Hepatocyte (in vitro differentiated cells): ENCODE measurements around the gene MRPS22.

Source experiments
- CTCF ChIP-seq: fragments of 200-600 bp; sonication (generic); IDR thresholded peaks from 2 replicates; pipeline ENCODE4 v1.5.1; 2016; ENCODE audit warnings: antibody characterized with exemption, mild to moderate bottlenecking; ENCODE audit not compliant: poor library complexity
- EZH2 ChIP-seq: fragments of 200-600 bp; sonication (generic); IDR thresholded peaks from 2 replicates; pipeline ENCODE4 v1.6.1; 2016; ENCODE audit warnings: antibody characterized with exemption, mild to moderate bottlenecking, borderline replicate concordance

GRCh38 chr3:139302084-139302800, 41.6 kb upstream of the MRPS22 start:
- TF ChIP-seq EZH2 (no peak), CTCF (no peak)
